DND-41 (cell line): Measurements from ENCODE around the gene IFITM10.

Experiments used
- ATAC-seq: fragments of 200-7000 bp; cut with Tn5 transposase; 3 replicates; pipeline ENCODE4 v1.9.1; 2021; ENCODE audit warnings: low read depth; ENCODE audit not compliant: insufficient read depth
- DNase-seq: peaks from one replicate; pipeline ENCODE4 v3.0.0-alpha.2; 2020
- H2AFZ ChIP-seq: 2 replicates; pipeline ENCODE4 v1.6.0; 2012; ENCODE audit warnings: low read depth, low read length
- H3K27ac ChIP-seq: 2 replicates; pipeline ENCODE4 v1.5.1; 2012; ENCODE audit warnings: low read length, inconsistent platforms
- H3K27me3 ChIP-seq: fragments of 200-600 bp; sonication (generic); 2 replicates; pipeline ENCODE4 v1.6.0; 2012; ENCODE audit warnings: low read length, mild to moderate bottlenecking, inconsistent platforms; ENCODE audit not compliant: insufficient read depth, poor library complexity
- H3K36me3 ChIP-seq: 2 replicates; pipeline ENCODE4 v1.5.1; 2012; ENCODE audit warnings: low read length, inconsistent platforms; ENCODE audit not compliant: insufficient read depth
- H3K4me1 ChIP-seq: 2 replicates; pipeline ENCODE4 v1.5.1; 2012; ENCODE audit warnings: mild to moderate bottlenecking, low read length; ENCODE audit not compliant: insufficient read depth
- H3K4me2 ChIP-seq: 2 replicates; pipeline ENCODE4 v1.6.0; 2012; ENCODE audit warnings: mild to moderate bottlenecking, moderate library complexity, low read length, inconsistent platforms; ENCODE audit not compliant: insufficient read depth
- H3K4me3 ChIP-seq, 2 experiments: fragments of 200-600 bp in 1 of 2; shearing (Covaris generic) in 1 of 2; 2 replicates each; pipeline ENCODE4 v1.5.1; 2012 to 2016; ENCODE audit warnings: inconsistent platforms in 2 of 2, low read length in 2 of 2, mild to moderate bottlenecking in 2 of 2, low read depth in 1 of 2, moderate library complexity in 1 of 2
- H3K79me2 ChIP-seq: 2 replicates; pipeline ENCODE4 v1.6.0; 2012; ENCODE audit warnings: low read length, inconsistent platforms; ENCODE audit not compliant: insufficient read depth
- H3K9ac ChIP-seq: 2 replicates; pipeline ENCODE4 v1.6.0; 2012; ENCODE audit warnings: low read depth, mild to moderate bottlenecking, inconsistent platforms, low read length, moderate library complexity
- H3K9me3 ChIP-seq: 2 replicates; pipeline ENCODE4 v1.5.1; 2012; ENCODE audit warnings: low read length, moderate library complexity, mild to moderate bottlenecking, inconsistent platforms; ENCODE audit not compliant: insufficient read depth, severe bottlenecking
- H4K20me1 ChIP-seq: 2 replicates; pipeline ENCODE4 v1.6.0; 2012; ENCODE audit warnings: low read length; ENCODE audit not compliant: insufficient read depth
- EZH2 ChIP-seq: IDR thresholded peaks from 3 replicates; pipeline ENCODE4 v1.6.1; 2012; ENCODE audit warnings: borderline replicate concordance, low read depth, mild to moderate bottlenecking, moderate library complexity, low read length, inconsistent platforms; ENCODE audit not compliant: severe bottlenecking
- TF ChIP-seq, protein P1 (sequence below): IDR thresholded peaks from 2 replicates; pipeline ENCODE4 v1.5.1; 2012; ENCODE audit warnings: borderline replicate concordance, low read length, moderate library complexity, mild to moderate bottlenecking; ENCODE audit not compliant: poor library complexity, severe bottlenecking; ENCODE audit errors: extremely low read depth

IFITM10 gene

DNA sequence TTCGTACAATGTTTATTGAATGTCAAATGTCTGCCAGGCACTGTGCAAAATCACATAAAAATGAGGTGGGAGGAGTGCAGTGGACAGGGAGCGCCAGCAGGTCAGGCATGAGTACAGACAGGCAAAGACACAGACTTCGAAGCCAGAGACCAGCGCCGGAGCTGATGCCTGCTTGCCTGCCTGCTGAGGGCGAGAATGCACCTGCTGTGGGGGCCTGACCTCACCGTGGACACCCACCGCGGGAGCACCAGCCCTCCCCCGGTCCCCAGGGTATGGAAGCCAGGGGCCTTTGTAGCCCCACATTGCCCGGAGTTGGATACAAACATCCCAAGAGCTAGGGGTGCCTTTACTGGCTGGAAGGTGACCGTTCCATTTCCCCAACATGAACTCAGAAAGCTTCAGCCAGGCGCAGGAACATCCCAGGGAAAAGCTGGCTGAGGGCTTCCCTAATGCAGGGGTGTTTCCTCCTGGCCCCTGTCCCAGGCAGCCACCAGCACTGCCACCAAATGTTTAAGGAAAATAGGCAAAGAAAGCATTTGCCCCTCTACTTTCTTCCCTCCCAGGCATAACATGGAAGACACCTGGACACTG, 17.9 kb downstream of the IFITM10 start:
- no peaks in the 10 kb centered on the region for H4K20me1 ChIP-seq
- H3K36me3 ChIP-seq, result no peaks in the 10 kb centered on the region
- no peak overlapping the region for H3K4me2 ChIP-seq
- no peak for ATAC-seq
- no peaks in the 10 kb centered on the region; the same call in 1 of the 2 replicates for H3K79me2 ChIP-seq
- peak; percentile 52 for DNase-seq
- H3K9ac ChIP-seq, result peak overlapping the region; percentile 20
- peaks cover 16% of the 10 kb centered on the region for H3K9me3 ChIP-seq
- H3K27me3 ChIP-seq, result no peaks in the 10 kb centered on the region
- peak overlapping the region; percentile 94 for H3K27ac ChIP-seq
- no peak for TF ChIP-seq EZH2
- TF ChIP-seq, protein P1, sequence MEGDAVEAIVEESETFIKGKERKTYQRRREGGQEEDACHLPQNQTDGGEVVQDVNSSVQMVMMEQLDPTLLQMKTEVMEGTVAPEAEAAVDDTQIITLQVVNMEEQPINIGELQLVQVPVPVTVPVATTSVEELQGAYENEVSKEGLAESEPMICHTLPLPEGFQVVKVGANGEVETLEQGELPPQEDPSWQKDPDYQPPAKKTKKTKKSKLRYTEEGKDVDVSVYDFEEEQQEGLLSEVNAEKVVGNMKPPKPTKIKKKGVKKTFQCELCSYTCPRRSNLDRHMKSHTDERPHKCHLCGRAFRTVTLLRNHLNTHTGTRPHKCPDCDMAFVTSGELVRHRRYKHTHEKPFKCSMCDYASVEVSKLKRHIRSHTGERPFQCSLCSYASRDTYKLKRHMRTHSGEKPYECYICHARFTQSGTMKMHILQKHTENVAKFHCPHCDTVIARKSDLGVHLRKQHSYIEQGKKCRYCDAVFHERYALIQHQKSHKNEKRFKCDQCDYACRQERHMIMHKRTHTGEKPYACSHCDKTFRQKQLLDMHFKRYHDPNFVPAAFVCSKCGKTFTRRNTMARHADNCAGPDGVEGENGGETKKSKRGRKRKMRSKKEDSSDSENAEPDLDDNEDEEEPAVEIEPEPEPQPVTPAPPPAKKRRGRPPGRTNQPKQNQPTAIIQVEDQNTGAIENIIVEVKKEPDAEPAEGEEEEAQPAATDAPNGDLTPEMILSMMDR, result no peak
- no peak overlapping the region for H3K4me3 ChIP-seq
- peaks cover 65% of the 10 kb centered on the region for H3K4me1 ChIP-seq
- H2AFZ ChIP-seq, result no peak overlapping the region

DNA sequence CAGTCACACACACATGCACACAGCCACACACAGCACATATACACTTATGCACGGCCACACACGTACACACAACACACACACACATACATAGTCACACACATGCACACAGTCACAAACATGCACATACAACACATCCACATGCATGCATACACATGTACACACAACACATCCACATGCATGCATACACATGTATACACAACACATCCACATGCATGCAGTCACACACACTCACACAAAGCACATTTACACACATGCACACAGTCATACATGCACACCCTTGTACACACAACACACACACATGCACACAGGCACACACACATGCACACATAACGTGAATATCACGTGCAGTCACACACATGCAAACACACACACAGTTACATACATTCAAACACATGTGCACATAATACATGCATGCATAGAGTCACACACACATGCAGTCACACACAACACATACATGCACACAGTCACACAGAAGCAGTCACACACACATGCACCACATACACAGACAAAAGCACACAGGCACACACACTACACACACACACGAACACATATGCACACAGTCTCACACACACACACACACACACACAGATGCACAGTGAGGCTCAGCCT, 18.8 kb downstream of the IFITM10 start:
- H3K27me3 ChIP-seq, result no peaks in the 10 kb centered on the region

DNA sequence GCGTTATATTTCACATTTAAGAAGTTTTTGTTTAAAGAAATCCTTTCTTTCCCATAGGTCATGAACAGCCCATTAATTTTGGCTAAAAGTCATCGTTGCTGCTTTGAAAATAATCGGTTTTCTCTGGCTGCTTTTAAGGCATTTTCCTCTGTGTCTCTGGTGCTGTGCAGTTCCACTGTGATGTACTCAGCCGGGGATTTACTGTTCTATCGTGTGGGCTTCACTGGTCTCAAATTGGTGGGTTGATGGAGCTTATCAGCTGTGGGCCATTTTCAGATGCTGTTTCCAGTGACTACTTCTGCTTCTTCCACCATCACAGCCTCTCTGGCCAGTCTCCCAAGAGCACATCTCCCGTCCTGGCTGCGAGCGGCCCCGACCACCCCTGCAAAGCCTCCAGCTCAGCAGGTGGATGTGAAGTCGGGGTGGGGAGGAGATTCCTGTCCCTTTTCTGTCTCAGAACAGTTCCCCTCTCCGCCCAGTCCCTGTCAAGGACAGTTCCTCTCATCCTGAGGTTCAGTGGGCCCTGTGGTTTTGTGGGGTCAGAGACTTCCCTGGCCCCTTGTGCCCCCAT, 20.3 kb downstream of the IFITM10 start:
- no peak overlapping the region for H3K4me3 ChIP-seq
- DNase-seq, result peak; percentile 51
- H3K27me3 ChIP-seq, result no peaks in the 10 kb centered on the region
- H4K20me1 ChIP-seq, result no peaks in the 10 kb centered on the region
- H3K27ac ChIP-seq, result peak overlapping the region; percentile 94
- H3K36me3 ChIP-seq, result no peaks in the 10 kb centered on the region
- TF ChIP-seq EZH2, result no peak
- TF ChIP-seq, protein P1, result no peak
- H3K9me3 ChIP-seq, result no peaks in the 10 kb centered on the region
- peaks cover 79% of the 10 kb centered on the region for H3K4me1 ChIP-seq
- H3K79me2 ChIP-seq, result no peaks in the 10 kb centered on the region; the same call in 1 of the 2 replicates
- peak overlapping the region; percentile 14; the same call in 1 of the 2 replicates for H2AFZ ChIP-seq
- peak overlapping the region; percentile 9; the same call in 1 of the 2 replicates for H3K4me2 ChIP-seq
- H3K9ac ChIP-seq, result peak overlapping the region; percentile 54
- ATAC-seq, result peak; percentile 26; the same call in 1 of the 3 replicates

More for the DNA sequence above, 18.8 kb downstream of the IFITM10 start:
- DNase-seq (no peak), ATAC-seq (no peak)
- Histone ChIP-seq H4K20me1 (no peaks in the 10 kb centered on the region), H3K4me2 (no peak overlapping the region), H3K4me1 (peaks cover 74% of the 10 kb centered on the region), H2AFZ (no peak overlapping the region), H3K9me3 (peaks cover 7% of the 10 kb centered on the region), H3K79me2 (no peaks in the 10 kb centered on the region; the same call in 1 of the 2 replicates), H3K4me3 (no peak overlapping the region), H3K9ac (peak overlapping the region; percentile 20; the same call in 1 of the 2 replicates), H3K36me3 (no peaks in the 10 kb centered on the region), H3K27ac (peak overlapping the region; percentile 94)
- no peak for TF ChIP-seq EZH2
- TF ChIP-seq, protein P1, result no peak
